H1 (cell line): ENCODE data around the gene ACBD4. TPM values are rescaled to one million over a fixed set of nuclear protein-coding genes. Genes with fewer than 3 reads are reported as not detected.
A peak's percentile ranks its signal among the peaks of the same experiment; 100 is the strongest.

Experiments used
- CTCF ChIA-PET: fragments of 300-600 bp; sonication (Branson Sonifier 250); formaldehyde crosslinking; loops from one replicate; lab custom pipeline; 2021; ENCODE audit not compliant: partially characterized antibody; lab: Charles Lee
- POLR2A ChIA-PET: fragments of 300-600 bp; sonication (Branson Sonifier 250); formaldehyde crosslinking; loops from one replicate; lab custom pipeline; 2021; ENCODE audit warnings: inconsistent platforms; ENCODE audit not compliant: partially characterized antibody; lab: Charles Lee
- DNase-seq, 2 experiments: peaks; one replicate each; pipeline versions ENCODE4 v3.0.0 to v3.0.0-alpha.2; 2010 to 2022; ENCODE audit warnings: low spot score in 2 of 2, low read depth in 1 of 2, mixed read lengths in 1 of 2
- FAIRE-seq: peaks from 2 replicates; lab custom pipeline; 2011; peaks lifted over from hg19 to GRCh38; lab: Jason Lieb, UNC
- H2AFZ ChIP-seq: 2 replicates; pipeline ENCODE4 v1.8.1; 2012; ENCODE audit warnings: low read length, inconsistent platforms
- H2AK5ac ChIP-seq: 2 replicates; pipeline ENCODE4 v1.6.1; 2013; ENCODE audit warnings: low read depth, low read length
- H2BK120ac ChIP-seq: replicated peaks from 2 replicates; pipeline ENCODE3; 2013; ENCODE audit warnings: low read depth, low read length, inconsistent platforms
- H2BK12ac ChIP-seq: 2 replicates; pipeline ENCODE4 v1.6.1; 2013; ENCODE audit warnings: low read depth, low read length
- H2BK15ac ChIP-seq: 2 replicates; pipeline ENCODE4 v1.6.1; 2013; ENCODE audit warnings: low read length
- H2BK20ac ChIP-seq: 2 replicates; pipeline ENCODE4 v1.6.1; 2013; ENCODE audit warnings: low read length
- H2BK5ac ChIP-seq: 2 replicates; pipeline ENCODE4 v1.6.1; 2013; ENCODE audit warnings: low read depth, low read length
- H3K14ac ChIP-seq: 2 replicates; pipeline ENCODE4 v1.6.1; 2013; ENCODE audit warnings: inconsistent platforms; ENCODE audit not compliant: insufficient read length
- H3K18ac ChIP-seq: 2 replicates; pipeline ENCODE4 v1.6.1; 2013; ENCODE audit warnings: low read length; ENCODE audit errors: extremely low read depth
- H3K23ac ChIP-seq: 2 replicates; pipeline ENCODE4 v1.6.1; 2013; ENCODE audit warnings: inconsistent platforms; ENCODE audit not compliant: insufficient read length
- H3K23me2 ChIP-seq: 2 replicates; pipeline ENCODE4 v1.6.1; 2013; ENCODE audit warnings: low read depth, low read length
- H3K27ac ChIP-seq: 2 replicates; pipeline ENCODE4 v1.6.1; 2011; ENCODE audit warnings: low read depth, low read length, inconsistent platforms
- H3K27me3 ChIP-seq, 4 experiments: replicated peaks in 1 of 4; 1 replicate in 1 of 4; 2 replicates in 3 of 4; pipeline versions ENCODE4 v1.6.1 to v1.8.1; 2011 to 2013; ENCODE audit warnings: low read length in 3 of 4, mild to moderate bottlenecking in 3 of 4, inconsistent platforms in 2 of 4, mixed read lengths in 2 of 4, moderate library complexity in 1 of 4; ENCODE audit not compliant: control insufficient read depth in 3 of 4, insufficient read depth in 3 of 4; ENCODE audit errors: extremely low read depth in 1 of 4
- H3K36me3 ChIP-seq, 4 experiments: 2 replicates each; pipeline versions ENCODE4 v1.6.1 to v1.8.1; 2011 to 2013; ENCODE audit warnings: mild to moderate bottlenecking in 4 of 4, low read length in 3 of 4, moderate library complexity in 2 of 4, control low read depth in 1 of 4, inconsistent platforms in 1 of 4; ENCODE audit not compliant: insufficient read depth in 4 of 4, control insufficient read depth in 2 of 4
- H3K4ac ChIP-seq: replicated peaks from 2 replicates; pipeline ENCODE3; 2013; ENCODE audit warnings: low read length, low read depth, mixed read lengths, inconsistent platforms; ENCODE audit not compliant: insufficient read length
- H3K4me1 ChIP-seq, 4 experiments: replicated peaks in 1 of 4; 1 replicate in 1 of 4; 2 replicates in 3 of 4; pipeline versions ENCODE4 v1.6.1 to v1.8.1; 2011 to 2013; ENCODE audit warnings: low read length in 3 of 4, inconsistent platforms in 2 of 4, mixed read lengths in 1 of 4; ENCODE audit not compliant: insufficient read depth in 4 of 4, control insufficient read depth in 3 of 4
- H3K4me2 ChIP-seq, 2 experiments: 2 replicates each; pipeline versions ENCODE4 v1.6.1 to v1.8.1; 2011 to 2013; ENCODE audit warnings: low read depth in 2 of 2, low read length in 2 of 2, control low read depth in 1 of 2, inconsistent platforms in 1 of 2, mild to moderate bottlenecking in 1 of 2; ENCODE audit not compliant: insufficient read depth in 1 of 2
- H3K4me3 ChIP-seq, 4 experiments: fragments of 200-600, 300-600 bp in 1 of 4; sonication (generic), shearing (Covaris generic), sonication (Bioruptor Twin) in 1 of 4; 2 replicates each; pipeline versions ENCODE4 v1.5.1 to v1.8.1; 2011 to 2016; ENCODE audit warnings: low read length in 4 of 4, low read depth in 3 of 4, control low read depth in 2 of 4, inconsistent platforms in 2 of 4, mild to moderate bottlenecking in 2 of 4, mixed read lengths in 1 of 4, moderate library complexity in 1 of 4; ENCODE audit not compliant: insufficient read depth in 2 of 4; ENCODE audit errors: extremely low read depth in 1 of 4
- H3K56ac ChIP-seq: replicated peaks from 2 replicates; pipeline ENCODE3; 2013; ENCODE audit warnings: low read depth, mild to moderate bottlenecking, mixed read lengths, low read length, inconsistent platforms; ENCODE audit not compliant: insufficient read length
- H3K79me1 ChIP-seq: 2 replicates; pipeline ENCODE4 v1.6.1; 2013; ENCODE audit warnings: low read depth, low read length, control low read depth
- H3K79me2 ChIP-seq, 2 experiments: 2 replicates each; pipeline versions ENCODE4 v1.6.1 to v1.8.1; 2012 to 2013; ENCODE audit warnings: low read length in 2 of 2, mild to moderate bottlenecking in 2 of 2, inconsistent platforms in 1 of 2; ENCODE audit not compliant: insufficient read depth in 2 of 2, control insufficient read depth in 1 of 2
- H3K9ac ChIP-seq, 4 experiments: replicated peaks in 1 of 4; 1 replicate in 1 of 4; 2 replicates in 3 of 4; pipeline versions ENCODE4 v1.6.1 to v1.8.1; 2011 to 2013; ENCODE audit warnings: low read depth in 3 of 4, low read length in 3 of 4, control low read depth in 2 of 4, mild to moderate bottlenecking in 2 of 4, moderate library complexity in 2 of 4, inconsistent platforms in 1 of 4; ENCODE audit errors: extremely low read depth in 1 of 4
- H3K9me3 ChIP-seq, 2 experiments: 2 replicates each; pipeline versions ENCODE4 v1.6.1 to v1.8.1; 2012 to 2013; ENCODE audit warnings: mild to moderate bottlenecking in 2 of 2, moderate library complexity in 2 of 2, control low read depth in 1 of 2, inconsistent platforms in 1 of 2, low read depth in 1 of 2, low read length in 1 of 2, mixed read lengths in 1 of 2; ENCODE audit not compliant: insufficient read depth in 2 of 2
- H4K20me1 ChIP-seq, 2 experiments: replicated peaks in 1 of 2; 2 replicates each; pipeline versions ENCODE3 to v1.8.1; 2011 to 2013; ENCODE audit warnings: inconsistent platforms in 2 of 2, low read length in 2 of 2, mild to moderate bottlenecking in 1 of 2; ENCODE audit not compliant: insufficient read depth in 2 of 2, control insufficient read depth in 1 of 2
- H4K5ac ChIP-seq: 2 replicates; pipeline ENCODE4 v1.6.1; 2013; ENCODE audit warnings: low read length, low read depth, mixed read lengths, inconsistent platforms; ENCODE audit not compliant: insufficient read length
- H4K8ac ChIP-seq: 2 replicates; pipeline ENCODE4 v1.8.0; 2013; ENCODE audit warnings: mild to moderate bottlenecking, moderate library complexity, low read length, inconsistent platforms; ENCODE audit not compliant: insufficient read depth; ENCODE audit errors: extremely low read depth
- H4K91ac ChIP-seq: replicated peaks from 2 replicates; pipeline ENCODE3; 2013; ENCODE audit warnings: low read length, mixed read lengths, inconsistent platforms; ENCODE audit not compliant: insufficient read length
- GTF2F1 ChIP-seq: IDR thresholded peaks from 2 replicates; pipeline ENCODE4 v1.6.1; 2012; ENCODE audit warnings: low read depth, low read length, improper control_type of control experiment, borderline replicate concordance
- KDM4A ChIP-seq: IDR thresholded peaks from one replicate; pipeline ENCODE4 v1.7.1; 2012; ENCODE audit warnings: low read depth, mild to moderate bottlenecking, moderate library complexity, low read length, inconsistent platforms; ENCODE audit not compliant: severe bottlenecking
- NANOG ChIP-seq: IDR thresholded peaks from 2 replicates; pipeline ENCODE4 v1.6.1; 2011; ENCODE audit warnings: low read length, low read depth, mild to moderate bottlenecking, inconsistent platforms; ENCODE audit not compliant: insufficient read depth, poor library complexity, severe bottlenecking
- PHF8 ChIP-seq: fragments of 200-600 bp; sonication (generic); conservative IDR thresholded peaks from 2 replicates; pipeline ENCODE4 v1.7.1; 2012; ENCODE audit warnings: low read depth, mild to moderate bottlenecking, inconsistent platforms, low read length, moderate library complexity
- SIRT6 ChIP-seq: IDR thresholded peaks from one replicate; pipeline ENCODE4 v1.7.1; 2012; ENCODE audit warnings: low read length, inconsistent platforms
- SIX5 ChIP-seq: IDR thresholded peaks from 2 replicates; pipeline ENCODE4 v1.6.1; 2011; ENCODE audit warnings: mild to moderate bottlenecking, low read depth, low read length
- YY1 ChIP-seq: IDR thresholded peaks from 2 replicates; pipeline ENCODE4 v1.6.1; 2011; ENCODE audit warnings: low read depth, mild to moderate bottlenecking, low read length
- WGBS, 2 experiments: shearing (Covaris generic) in 1 of 2; methylation state at CpG; one replicate each; pipeline versions ENCODE4 v1.1.6 to v1.1.7; 2013 to 2015; ENCODE audit warnings: low lambda C conversion rate in 2 of 2, mixed read lengths in 2 of 2, inconsistent platforms in 1 of 2, low coverage in 1 of 2, missing lambda C conversion rate in 1 of 2; ENCODE audit not compliant: insufficient replicate concordance in 2 of 2, insufficient coverage in 1 of 2, insufficient read length in 1 of 2; ENCODE audit errors: extremely low coverage in 1 of 2, missing lambda C conversion rate in 1 of 2; 5-methylcytosine and 5-hydroxymethylcytosine counted together
- polyA plus RNA-seq, 7 experiments: library from polyadenylated mRNA; depleted of rRNA in 3 of 7; stranded (reverse) in 5 of 7; unstranded in 2 of 7; fragments of >200 nt in 5 of 7; fragments of 200-250 nt in 2 of 7; gene quantifications; 1 replicate in 5 of 7; 2 replicates in 1 of 7; 4 replicates in 1 of 7; pipeline versions ENCODE4 v1.2.1 to v1.2.3, GENCODE V29; 2011 to 2013; ENCODE audit warnings: missing spikeins in 2 of 7, mixed read lengths in 2 of 7
- total RNA-seq: library from RNA; stranded (reverse); fragmentation: NEBNext Ultra II Directional; extraction: Animal tissue kit (Norgen Biotek cat#: 25700); gene quantifications from 2 replicates; pipeline ENCODE4 v1.2.1, GENCODE V29; 2021
- TF ChIP-seq, protein P1 (sequence below), 3 experiments: IDR thresholded peaks; 1 replicate in 2 of 3; 2 replicates in 1 of 3; pipeline versions ENCODE4 v1.5.1 to v1.6.1; 2011; ENCODE audit warnings: low read length in 3 of 3, mild to moderate bottlenecking in 3 of 3, inconsistent platforms in 2 of 3, low read depth in 1 of 3, moderate library complexity in 1 of 3; ENCODE audit not compliant: insufficient read depth in 1 of 3; ENCODE audit errors: control extremely low read depth in 1 of 3
- TF ChIP-seq, protein P2 (sequence below): IDR thresholded peaks from 2 replicates; pipeline ENCODE4 v1.6.1; 2011; ENCODE audit warnings: low read length, improper control_type of control experiment

ACBD4 gene
- total and polyA plus RNA-seq, 2 of the 8 experiments (the other 6 are each of a cell fraction or from before 2014, with no cell fraction given) = 7.3 to 10.7 TPM

DNA sequence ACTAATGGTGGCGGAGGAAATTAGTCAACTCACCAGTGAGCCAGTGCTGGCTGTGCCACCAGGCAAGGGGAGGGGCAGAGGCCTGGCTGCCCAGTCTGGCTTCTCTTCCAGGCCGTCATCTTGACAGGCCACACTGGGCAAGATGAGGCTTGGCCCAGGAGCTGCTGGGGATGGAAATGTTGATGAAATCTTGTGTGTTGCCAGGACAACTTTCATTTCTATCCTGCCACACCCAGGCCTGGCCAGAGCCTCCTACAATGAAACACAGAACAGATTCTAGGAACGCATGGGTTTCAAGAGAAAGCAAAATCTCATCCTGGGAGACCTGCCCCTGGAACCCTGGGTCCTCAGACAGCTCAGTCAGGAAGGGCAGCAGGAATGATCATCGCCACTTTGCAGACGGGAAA is 35.4 kb downstream of the ACBD4 start:
- Histone ChIP-seq H3K4ac (no peak overlapping the region), H4K20me1 (no peaks in the 10 kb centered on the region), H2AK5ac (peak overlapping the region; percentile 90), H3K36me3 (peaks cover 0 to 4% (median 2%) of the 10 kb centered on the region in 4 experiments; a peak in 1 of 8 replicates), H3K23ac (no peak overlapping the region), H2BK15ac (peak overlapping the region; percentile 83), H4K8ac (peak overlapping the region; percentile 37; the same call in 1 of the 2 replicates), H3K14ac (no peak overlapping the region), H3K56ac (no peak overlapping the region), H3K79me2 (no peaks in the 10 kb centered on the region), H3K23me2 (no peaks in the 10 kb centered on the region; the same call in 1 of the 2 replicates), H2BK20ac (peak overlapping the region; percentile 98; the same call in 1 of the 2 replicates), H2AFZ (no peak overlapping the region), H3K4me2 (peak overlapping the region; percentile 12 to 58; a peak in 2 of 4 replicates), H3K9ac (peak overlapping the region in 2 of 4 experiments; percentile 26 to 42; a peak in 4 of 7 replicates), H3K27me3 (no peaks in the 10 kb centered on the region), H2BK12ac (peak overlapping the region; percentile 97), H3K18ac (peak overlapping the region; percentile 96), H3K79me1 (no peaks in the 10 kb centered on the region), H4K5ac (peak overlapping the region; percentile 52), H3K9me3 (no peaks in the 10 kb centered on the region), H3K4me1 (peaks cover 5 to 29% (median 26%) of the 10 kb centered on the region in 4 experiments), H2BK120ac (no peak overlapping the region), H2BK5ac (peak overlapping the region; percentile 98), H3K27ac (peak overlapping the region; percentile 64), H4K91ac (peak overlapping the region; percentile 92), H3K4me3 (no peak overlapping the region)
- CTCF ChIA-PET = interaction anchor here (1.2 to 10.0 kb wide), 8 partner anchors 10 to 71 kb away, joined by 4 to 103 read pairs (median 12); partner anchors contain the start of genes ACBD4 and HEXIM1
- FAIRE-seq = no peak
- 77% methylated on average over 5 of the region's 5 CpGs; no CpG with 5 or more reads in 1 of the 2 experiments for WGBS, 2 experiments
- DNase-seq = no peak
- POLR2A ChIA-PET = interaction anchor here (1.3 to 26.8 kb wide), 8 partner anchors 8 to 77 kb away, joined by 3 to 1076 read pairs (median 14); partner anchors contain the start of genes HEXIM1 and HEXIM2
- TF ChIP-seq SIX5 (no peak), NANOG (no peak), YY1 (no peak), GTF2F1 (no peak), SIRT6 (no peak), PHF8 (no peak), KDM4A (no peak)
- TF ChIP-seq, protein P1, sequence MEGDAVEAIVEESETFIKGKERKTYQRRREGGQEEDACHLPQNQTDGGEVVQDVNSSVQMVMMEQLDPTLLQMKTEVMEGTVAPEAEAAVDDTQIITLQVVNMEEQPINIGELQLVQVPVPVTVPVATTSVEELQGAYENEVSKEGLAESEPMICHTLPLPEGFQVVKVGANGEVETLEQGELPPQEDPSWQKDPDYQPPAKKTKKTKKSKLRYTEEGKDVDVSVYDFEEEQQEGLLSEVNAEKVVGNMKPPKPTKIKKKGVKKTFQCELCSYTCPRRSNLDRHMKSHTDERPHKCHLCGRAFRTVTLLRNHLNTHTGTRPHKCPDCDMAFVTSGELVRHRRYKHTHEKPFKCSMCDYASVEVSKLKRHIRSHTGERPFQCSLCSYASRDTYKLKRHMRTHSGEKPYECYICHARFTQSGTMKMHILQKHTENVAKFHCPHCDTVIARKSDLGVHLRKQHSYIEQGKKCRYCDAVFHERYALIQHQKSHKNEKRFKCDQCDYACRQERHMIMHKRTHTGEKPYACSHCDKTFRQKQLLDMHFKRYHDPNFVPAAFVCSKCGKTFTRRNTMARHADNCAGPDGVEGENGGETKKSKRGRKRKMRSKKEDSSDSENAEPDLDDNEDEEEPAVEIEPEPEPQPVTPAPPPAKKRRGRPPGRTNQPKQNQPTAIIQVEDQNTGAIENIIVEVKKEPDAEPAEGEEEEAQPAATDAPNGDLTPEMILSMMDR (IDR thresholded peaks at IDR 0.05; ENCODE audit: control extremely low read depth in 1 of 3, insufficient read depth in 1 of 3, low read depth in 1 of 3, low read length in 3 of 3) = no peak
- TF ChIP-seq, protein P2, sequence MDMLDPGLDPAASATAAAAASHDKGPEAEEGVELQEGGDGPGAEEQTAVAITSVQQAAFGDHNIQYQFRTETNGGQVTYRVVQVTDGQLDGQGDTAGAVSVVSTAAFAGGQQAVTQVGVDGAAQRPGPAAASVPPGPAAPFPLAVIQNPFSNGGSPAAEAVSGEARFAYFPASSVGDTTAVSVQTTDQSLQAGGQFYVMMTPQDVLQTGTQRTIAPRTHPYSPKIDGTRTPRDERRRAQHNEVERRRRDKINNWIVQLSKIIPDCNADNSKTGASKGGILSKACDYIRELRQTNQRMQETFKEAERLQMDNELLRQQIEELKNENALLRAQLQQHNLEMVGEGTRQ = no peak
